ENCODE results near the gene CTNNBL1. TPM values are rescaled to one million over a fixed set of nuclear protein-coding genes. Genes with fewer than 3 reads are reported as not detected.
"Not testable (repeated sequence)": the region's sequence is repeated elsewhere in the genome, so short reads cannot be mapped to it uniquely, and the experiment has no call there.

CTNNBL1 gene, protein sequence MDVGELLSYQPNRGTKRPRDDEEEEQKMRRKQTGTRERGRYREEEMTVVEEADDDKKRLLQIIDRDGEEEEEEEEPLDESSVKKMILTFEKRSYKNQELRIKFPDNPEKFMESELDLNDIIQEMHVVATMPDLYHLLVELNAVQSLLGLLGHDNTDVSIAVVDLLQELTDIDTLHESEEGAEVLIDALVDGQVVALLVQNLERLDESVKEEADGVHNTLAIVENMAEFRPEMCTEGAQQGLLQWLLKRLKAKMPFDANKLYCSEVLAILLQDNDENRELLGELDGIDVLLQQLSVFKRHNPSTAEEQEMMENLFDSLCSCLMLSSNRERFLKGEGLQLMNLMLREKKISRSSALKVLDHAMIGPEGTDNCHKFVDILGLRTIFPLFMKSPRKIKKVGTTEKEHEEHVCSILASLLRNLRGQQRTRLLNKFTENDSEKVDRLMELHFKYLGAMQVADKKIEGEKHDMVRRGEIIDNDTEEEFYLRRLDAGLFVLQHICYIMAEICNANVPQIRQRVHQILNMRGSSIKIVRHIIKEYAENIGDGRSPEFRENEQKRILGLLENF
- 44.7 and 46.6 TPM in 2 replicates for total RNA-seq (2014; rRNA removed; shearing (Covaris generic))

DNA sequence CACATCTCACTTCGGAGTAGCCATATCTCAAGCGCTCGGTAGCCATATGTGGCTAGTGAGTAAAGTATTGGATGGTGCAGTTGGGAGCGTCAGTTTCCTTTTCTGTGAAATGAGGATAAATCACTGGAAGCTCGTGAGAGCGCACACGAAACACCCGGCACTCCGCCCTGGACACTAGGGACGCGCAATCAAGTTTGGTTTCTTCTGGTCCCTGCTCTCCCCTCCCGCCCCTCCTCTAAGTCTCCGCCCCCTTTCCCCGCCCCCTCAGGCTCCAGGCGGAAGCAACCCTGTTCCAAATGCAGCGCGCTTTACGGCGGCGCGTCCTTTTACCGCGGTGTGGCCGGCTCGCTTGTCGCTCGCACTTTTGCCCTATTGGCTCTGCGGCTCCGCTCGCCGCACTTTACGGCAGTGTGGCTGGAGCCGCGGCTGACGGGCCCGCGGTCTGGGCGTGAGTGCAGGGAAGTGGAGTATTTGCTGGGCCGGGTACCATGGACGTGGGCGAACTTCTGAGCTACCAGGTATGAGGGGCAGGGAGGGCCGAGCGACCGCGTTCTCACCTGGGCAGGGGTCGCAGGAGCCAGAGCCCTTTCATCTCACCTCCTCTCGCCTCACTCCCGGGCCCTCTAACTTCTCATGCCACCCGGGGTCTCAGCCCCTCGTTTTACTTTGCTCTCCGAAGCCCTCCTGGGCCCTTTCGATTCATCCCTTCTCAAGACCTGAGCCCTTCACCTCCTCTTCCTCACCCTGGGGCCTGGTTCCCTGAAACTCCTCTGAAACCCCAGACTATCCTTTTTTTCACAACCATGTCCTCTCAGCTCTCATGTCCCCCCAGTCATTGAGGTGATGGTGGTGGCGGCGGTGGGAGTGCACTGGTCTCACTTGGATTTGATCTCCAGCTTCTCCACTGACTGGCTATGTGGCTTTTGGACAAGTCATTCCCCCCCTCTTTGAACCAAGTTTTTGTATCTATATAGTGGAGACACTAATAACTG lies at the start of gene CTNNBL1:
Gene CTNNBL1 (plus strand): TSS at position 396 of the 992 bp plus-strand sequence. CDS start 93 bp downstream, at position 489.
- peak; percentile 99 for DNase-seq (ENCODE audit: low read depth)

DNA sequence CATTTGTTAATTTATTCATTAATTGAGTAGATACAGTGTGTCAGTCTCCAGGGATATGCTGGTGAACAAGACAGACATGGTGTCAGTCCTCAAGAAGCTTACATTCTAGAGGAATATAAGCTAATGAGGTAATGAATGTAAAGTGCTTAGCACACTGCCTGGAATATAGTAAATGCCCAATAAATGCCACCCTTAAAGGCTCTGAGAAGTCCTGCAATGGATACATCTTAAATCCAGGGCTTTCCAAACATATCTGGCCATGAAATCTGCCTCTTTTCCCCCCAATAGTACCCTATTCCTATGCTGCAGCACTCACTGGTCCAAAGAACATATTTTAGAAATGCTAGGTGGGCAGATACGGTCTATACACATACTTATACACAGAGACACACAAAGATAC lies 49.2 kb upstream of the CTNNBL1 start:
- no peak for DNase-seq (ENCODE audit: low read depth)

DNA sequence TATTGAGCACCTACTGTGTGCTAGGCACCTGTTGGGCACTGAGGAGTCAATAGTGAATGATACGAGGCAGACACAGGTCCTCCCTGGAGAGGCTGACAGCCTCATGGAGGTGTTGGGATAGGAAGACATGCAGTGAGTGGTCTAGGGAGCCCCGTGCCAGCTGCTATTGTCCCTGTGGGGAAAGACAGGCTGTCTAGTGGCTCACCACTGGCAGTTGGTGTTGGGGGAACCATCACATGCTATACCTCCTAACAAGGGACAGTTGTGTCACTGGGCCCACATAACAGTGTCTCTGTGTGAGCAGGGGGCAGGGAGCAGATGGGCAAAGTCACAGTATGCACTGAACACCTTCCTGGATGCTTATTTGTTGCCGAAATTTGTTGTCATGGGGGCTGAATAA lies 45.9 kb upstream of the CTNNBL1 start:
- no peak for DNase-seq (ENCODE audit: low read depth)

DNA sequence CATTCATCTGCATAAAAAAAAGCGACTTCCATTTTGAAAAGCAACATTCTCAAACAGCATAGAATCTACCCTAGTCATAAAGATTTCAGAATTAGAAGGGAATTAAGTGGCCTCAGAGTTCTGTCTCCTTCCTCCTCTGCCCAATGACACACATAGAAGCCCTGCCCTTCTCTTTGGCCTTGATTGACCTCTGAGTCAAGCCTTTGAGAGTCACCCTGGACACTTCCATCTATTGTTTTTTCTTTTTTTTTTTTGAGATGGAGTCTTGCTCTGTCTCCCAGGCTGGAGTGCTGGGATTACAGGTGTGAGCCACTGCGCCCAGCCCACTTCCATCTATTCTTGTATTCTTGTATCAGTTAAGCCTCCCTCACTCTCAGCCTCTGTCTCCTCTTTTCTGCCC lies 44.8 kb upstream of the CTNNBL1 start:
- no peak for DNase-seq (ENCODE audit: low read depth)

DNA sequence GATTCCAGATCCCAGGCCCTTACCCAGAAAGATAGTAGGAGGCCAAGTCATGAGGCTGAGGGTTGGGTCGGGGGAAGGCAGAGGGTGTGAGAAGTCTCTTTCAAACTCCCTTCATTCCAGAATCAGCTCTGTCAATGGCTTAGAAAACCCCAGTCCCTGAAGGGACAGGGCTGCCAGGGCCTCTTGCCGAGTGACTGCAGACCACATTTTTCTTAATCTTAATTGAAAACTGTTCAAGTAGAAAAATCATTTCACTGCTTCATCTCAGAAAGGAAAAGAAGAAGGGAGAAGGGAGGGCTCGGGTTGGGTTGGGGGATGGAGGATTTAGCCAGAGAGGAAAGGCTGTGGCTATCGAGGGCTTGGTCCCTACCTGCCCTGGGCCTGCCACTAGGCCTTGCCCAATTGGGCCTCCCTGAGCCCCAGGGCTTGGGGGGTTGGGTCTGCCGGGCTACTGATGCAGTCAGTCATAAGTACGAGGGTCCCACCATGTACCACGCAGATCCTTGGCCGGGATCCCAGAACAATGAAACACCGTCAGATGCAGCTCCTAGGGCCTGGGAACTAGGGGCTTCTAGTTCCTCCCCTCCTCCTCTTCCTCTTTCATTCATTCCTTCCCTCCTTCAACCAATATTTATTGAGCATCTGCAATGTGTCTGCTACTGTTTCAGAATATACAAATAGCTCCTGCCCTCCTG lies 44.0 kb upstream of the CTNNBL1 start:
- no peak for DNase-seq (ENCODE audit: low read depth)

DNA sequence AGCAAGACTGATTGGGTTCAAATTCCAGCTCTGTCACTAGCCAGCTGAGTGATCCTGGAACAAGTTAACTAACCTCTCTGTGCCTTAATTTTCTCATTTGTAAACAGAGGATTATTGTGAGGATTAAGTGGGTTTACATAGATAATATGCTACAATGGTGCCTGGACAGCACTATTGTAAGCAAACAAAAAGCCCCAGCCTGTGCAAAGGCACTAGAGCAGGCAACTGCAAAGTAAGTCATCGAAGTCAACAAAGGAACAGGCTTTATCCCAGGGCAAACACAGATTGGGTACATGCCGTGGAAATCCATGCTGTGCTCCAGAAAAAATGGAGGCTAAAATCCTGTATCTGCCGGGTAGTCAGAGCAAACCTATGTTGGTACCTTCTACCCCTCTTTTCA lies 43.2 kb upstream of the CTNNBL1 start:
- no peak for DNase-seq (ENCODE audit: low read depth)

DNA sequence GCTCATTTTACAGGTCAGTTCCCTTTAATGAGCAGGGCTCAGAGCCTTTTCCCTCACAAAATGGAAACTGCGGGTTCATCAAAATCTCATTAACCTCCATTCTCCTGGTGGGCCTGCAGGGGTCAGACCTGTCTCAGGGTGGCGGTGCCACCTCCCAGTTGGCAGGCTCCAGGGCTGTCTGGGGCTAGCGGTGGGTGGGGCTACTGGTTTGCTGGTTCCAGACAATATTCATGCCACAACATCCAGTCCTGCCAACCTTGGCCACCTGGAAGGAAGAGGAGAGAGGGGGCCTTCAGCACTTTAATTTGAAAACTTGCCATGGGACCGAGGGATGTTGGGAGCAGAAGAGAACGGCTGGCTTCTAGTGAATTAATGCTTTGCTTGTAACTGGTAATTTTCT lies 41.9 kb upstream of the CTNNBL1 start:
- peak; percentile 72 for DNase-seq (ENCODE audit: low read depth)

DNA sequence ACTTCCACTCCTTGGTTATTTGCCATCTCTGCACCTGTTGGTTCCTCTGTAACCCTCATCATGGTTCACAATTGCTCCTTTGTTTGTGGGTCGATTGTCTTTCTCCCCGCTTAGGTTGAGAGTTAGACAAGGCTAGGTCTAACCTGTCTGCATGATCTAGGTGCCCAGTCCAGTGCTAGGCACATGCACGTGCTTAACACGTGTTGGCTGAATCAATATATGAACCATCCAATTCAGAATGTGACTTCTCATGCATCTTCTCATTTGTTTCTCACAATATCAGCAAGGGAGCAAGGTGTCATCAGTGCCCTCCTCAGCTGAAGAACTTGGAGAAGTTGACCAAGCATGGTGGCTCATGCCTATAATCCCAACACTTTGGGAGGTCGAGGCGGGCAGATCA lies 36.9 kb upstream of the CTNNBL1 start:
- DNase-seq (ENCODE audit: low read depth): no peak

DNA sequence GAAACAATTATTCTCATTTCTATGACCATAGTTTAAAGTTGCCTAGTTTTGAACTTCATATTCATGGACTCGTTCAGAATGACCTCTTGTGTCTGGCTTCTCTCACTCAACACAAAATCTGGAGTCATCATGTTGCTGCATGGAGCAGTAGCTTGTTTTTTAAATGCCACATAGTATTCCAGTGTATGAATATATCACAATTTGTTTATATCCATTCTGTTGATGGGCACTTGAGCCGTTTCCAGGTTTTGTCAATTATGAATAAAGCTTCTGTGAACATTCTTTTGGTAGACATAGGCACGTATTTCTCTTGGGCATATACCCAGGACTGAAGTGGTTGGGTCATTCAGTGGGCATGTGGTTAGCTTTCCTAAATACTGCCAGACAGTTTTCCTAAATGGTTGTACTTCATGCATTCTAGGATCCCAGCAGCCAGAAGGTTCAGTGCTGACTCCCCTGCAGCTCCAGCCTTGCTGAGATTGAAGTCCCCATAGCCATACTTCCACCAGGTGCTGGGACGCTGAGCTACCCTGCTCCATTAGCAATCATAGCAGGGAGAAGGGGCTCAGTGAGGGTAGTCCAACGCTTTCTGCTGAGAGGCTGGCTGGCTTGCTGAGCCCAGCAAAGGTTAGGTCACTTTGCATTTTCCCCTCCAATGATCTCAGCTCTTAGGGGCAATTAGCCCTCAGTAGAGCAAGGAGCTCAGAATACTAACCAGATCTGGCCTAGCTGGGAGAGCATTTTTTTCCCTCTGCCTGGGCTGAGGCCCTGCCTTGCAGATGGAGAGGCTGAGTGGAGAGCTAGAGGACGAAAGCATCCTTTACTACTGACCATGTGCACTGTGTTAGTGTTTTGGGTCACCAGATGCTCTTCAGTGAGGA lies 35.7 kb upstream of the CTNNBL1 start:
- no peak for DNase-seq (ENCODE audit: low read depth)

DNA sequence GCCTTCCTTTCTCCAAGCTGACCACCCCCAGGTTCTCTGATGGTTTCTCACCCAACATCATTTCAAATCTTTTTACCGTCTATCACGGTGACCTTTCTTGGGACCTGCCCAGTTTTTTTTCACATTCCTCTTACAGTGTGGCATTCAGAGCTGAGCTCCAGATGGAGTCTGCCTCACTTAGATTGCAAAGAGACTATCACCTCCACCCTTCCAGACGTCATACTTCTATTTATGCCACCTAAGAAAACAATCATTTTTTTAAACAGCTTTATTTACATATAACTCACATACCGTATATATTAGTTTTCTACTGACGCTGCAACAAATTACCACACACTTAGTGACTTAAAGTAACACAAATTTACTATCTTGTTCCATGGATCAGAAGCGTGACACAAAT lies 32.3 kb upstream of the CTNNBL1 start:
- no peak for DNase-seq (ENCODE audit: low read depth)

DNA sequence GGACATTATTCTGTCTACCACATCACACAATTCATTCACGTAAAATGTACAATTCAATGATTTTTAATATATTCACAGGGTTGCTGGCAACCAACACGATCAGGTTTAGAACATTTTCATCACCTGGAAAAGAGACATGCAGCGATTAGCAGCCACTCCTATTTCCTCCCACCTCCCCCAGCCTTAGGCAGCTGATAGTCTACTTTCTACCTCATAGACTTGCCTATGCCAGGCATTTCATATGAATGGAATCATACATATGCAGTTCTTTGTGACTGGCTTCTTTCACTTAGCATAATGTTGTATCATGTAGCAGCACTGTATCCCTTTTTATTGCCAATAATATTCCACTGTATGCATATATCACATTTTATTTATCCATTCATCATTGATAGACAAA lies 31.5 kb upstream of the CTNNBL1 start:
- no peak for DNase-seq (ENCODE audit: low read depth)

DNA sequence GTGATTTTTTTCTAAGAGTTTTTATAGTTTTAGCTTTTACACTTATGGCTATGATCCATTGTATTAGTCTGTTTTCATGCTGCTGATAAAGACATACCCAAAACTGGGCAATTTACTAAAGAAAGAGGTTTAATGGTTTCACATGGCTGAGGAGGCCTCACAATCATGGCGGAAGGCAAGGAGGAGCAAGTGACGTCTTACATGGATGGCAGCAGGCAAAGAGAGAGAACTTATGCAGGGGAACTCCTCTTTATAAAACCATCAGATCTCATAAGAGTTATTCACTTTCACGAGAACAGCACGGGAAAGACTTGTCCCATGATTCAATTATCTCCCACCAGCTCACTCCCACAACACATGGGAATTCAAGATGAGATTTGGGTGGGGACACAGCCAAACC lies 29.2 kb upstream of the CTNNBL1 start:
- DNase-seq (ENCODE audit: low read depth): not testable (repeated sequence)

DNA sequence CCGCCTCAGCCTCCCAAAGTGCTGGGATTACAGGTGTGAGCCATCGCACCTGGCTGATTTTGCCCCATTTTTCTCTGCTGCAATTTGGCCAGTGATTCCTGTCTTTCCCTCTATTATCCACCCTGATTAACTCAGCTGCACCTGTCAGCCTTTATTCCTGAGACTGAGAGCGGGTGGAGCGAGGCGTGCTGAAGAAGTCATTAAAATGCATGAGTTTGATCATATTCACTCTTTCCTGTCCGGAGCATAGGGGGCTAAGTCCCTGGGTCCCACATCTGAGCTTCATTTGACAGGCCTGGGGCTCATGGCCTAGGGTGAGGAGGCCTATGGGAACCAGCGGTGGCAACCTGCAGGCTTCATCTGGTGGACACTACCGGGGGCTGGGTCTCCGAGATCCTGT lies 25.7 kb upstream of the CTNNBL1 start:
- no peak for DNase-seq (ENCODE audit: low read depth)

DNA sequence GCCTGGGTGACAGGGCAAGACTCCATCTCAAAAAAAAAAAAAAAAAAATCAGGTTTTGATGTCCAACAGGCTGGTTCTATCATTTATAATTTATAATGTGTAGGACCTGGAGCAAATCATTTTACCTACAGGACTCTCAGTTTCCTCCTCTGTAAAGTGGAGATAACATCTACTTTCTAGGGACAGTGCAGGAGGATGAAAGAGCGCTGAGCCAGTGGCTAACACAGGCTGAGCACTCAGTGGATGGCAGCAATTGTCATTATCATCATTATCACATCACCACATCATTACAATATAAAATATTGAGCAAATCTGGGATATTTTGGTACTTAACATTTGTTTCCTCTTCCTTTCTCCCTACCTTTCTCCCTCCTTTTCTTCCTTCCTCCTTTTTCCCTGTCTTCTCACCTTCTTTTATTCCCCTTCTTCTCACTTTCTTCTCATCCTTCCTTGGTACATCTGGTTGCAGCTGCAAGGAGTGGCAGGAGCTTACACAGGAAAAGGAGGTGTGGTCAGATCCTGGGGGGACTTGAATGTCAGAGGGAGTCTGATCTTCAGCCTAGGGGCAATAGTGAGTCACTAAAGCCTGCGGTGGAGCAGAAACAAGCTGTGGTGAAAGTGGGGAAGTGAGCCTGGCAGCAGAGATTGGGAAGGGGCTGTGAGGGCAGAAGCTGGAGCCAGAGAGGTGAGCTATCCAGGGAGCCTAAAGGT lies 24.6 kb upstream of the CTNNBL1 start:
- peak; percentile 82 for DNase-seq (ENCODE audit: low read depth)

DNA sequence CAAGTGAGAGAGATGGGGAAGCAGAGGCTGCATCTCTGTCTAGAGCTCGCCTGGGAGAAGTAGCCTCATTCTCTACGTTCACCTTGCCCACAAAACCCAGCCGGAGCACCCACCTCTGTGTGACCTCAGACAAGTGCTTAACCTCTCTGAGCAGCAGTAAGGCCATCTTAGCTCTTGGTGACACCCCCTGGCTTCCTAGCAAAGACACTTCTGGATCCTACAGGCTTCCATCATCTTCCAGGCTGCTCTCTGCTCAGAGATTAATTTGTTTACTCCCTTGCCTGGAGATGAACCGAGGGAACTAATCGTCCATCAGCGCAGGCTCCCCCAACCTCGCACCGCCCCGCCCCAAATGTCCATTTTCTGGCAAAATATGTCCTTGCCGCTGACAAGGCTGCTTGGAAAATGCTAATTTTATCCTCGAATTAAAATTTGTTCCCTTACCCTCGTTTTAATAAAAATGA lies 24.0 kb upstream of the CTNNBL1 start:
- DNase-seq (ENCODE audit: low read depth): no peak

DNA sequence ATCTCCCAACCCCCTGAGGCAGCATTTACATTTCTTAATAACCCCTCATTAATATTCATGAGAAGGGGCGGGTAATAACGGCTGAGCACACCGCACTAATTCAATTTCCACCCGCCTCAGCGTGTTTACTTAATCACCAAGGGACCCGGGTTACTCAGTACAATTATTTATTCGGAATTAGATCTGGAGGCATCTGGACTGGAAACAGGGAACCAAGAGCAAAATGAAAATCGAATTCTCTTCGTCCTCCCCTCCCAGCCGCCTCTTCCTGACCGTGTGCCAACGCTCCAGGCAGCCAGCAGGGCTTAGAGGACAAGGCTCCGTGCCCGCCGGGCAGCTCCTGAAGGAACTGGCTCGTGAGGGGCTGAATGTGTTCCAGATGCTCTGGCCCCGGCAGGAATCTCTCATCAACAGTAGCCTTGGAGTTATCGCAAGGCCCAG lies 23.5 kb upstream of the CTNNBL1 start:
- peak; percentile 37 for DNase-seq (ENCODE audit: low read depth)

DNA sequence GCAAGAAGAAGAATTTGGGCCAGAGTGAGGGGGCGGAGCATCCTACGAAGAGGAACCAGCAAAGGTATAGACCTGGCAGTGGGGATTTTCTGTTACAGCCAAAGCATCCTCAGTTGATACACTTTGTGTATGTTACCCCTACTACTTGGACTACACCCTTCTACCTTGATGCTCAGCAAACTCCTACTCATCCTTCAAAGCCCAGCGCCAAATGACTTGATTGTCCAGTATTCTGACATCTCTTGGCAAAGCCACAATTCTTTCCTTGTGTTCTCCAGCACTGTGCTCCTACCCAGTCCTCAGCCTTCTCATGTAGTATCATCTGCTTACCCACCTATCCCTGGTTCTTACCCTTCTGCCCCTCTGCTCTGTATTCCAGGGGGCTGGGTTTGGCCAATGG lies 21.7 kb upstream of the CTNNBL1 start:
- no peak for DNase-seq (ENCODE audit: low read depth)

DNA sequence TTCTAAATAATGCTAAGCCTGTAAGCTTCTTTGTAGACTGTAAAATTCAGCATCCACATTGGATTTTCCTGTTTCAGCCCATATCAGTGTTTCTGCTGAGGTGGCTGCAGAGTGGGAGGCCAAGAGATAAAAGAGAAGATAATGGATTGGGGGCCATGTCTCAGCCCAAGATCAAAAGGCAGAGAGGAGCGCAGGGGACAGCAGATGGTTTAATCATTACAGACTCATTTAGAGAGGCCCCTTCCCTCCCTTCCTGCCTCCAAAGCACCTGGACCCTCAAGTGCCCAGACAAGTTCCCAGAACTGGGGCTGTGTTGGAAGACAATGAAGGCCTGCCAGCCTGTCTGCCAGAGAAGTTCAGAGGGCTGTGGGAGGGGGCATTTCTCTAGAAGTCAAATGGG lies 20.4 kb upstream of the CTNNBL1 start:
- DNase-seq (ENCODE audit: low read depth): no peak

DNA sequence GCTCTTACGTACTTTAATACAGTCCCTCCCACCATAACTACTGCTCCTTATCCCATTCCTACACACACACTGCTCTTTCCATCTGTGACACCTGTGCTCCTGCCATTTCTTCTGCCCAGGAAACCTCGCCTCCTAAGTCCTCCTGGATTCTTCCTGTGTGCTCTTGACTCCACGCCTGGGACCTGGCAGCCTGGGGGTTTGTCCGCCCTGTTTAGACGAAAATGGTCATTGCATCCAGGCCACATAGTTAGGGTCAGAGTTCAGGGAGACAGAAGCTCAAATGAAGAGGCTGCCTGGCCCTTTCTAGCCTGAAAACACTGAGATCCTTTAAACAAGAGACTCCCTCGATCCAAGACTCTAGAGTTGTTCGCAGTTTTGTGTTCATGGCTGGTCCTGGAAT lies 17.4 kb upstream of the CTNNBL1 start:
- no peak for DNase-seq (ENCODE audit: low read depth)

Measured in Daoy (cell line).